HFFc6 (cell line): ENCODE results near the gene UMAD1. TPM values are rescaled to one million over a fixed set of nuclear protein-coding genes. Genes with fewer than 3 reads are reported as not detected.

Experiments used
- DNase-seq: peaks from one replicate; pipeline ENCODE4 v3.0.0-alpha.2; 2018
- H3K27ac Mint-ChIP-seq: 2 replicates; pipeline ENCODE4 v1.8.0; 2020; ENCODE audit warnings: mild to moderate bottlenecking, mixed read lengths
- H3K27me3 Mint-ChIP-seq: 2 replicates; pipeline ENCODE4 v1.8.0; 2021; ENCODE audit warnings: mild to moderate bottlenecking, moderate library complexity, mixed read lengths; ENCODE audit not compliant: insufficient read depth
- H3K36me3 Mint-ChIP-seq: 2 replicates; pipeline ENCODE4 v1.8.0; 2021; ENCODE audit warnings: low read depth, mixed read lengths
- H3K4me1 Mint-ChIP-seq: 2 replicates; pipeline ENCODE4 v1.8.0; 2020; ENCODE audit warnings: low read depth, mixed read lengths
- H3K4me3 Mint-ChIP-seq: 2 replicates; pipeline ENCODE4 v1.8.0; 2020; ENCODE audit warnings: mild to moderate bottlenecking, moderate library complexity, mixed read lengths
- H3K9me3 Mint-ChIP-seq: 2 replicates; pipeline ENCODE4 v1.8.0; 2020; ENCODE audit warnings: mild to moderate bottlenecking, mixed read lengths
- CTCF ChIP-seq: fragments of 200-600 bp; sonication (generic); IDR thresholded peaks from 2 replicates; pipeline ENCODE4 v1.5.0; 2021; ENCODE audit warnings: antibody characterized with exemption, mild to moderate bottlenecking
- total RNA-seq, 6 experiments: library from RNA; stranded (reverse); fragmentation: NEBNext Ultra II Directional; extraction: Animal tissue kit (Norgen Biotek cat#: 25700); gene quantifications; 2 replicates in 1 of 6; 3 replicates in 5 of 6; pipeline ENCODE4 v1.2.3, GENCODE V29; 2021

UMAD1 gene
- total RNA-seq, 6 experiments from 2014 or later, result 11.6 to 14.6 (median 12.1) TPM

- no peak for TF ChIP-seq CTCF
- no peaks in the 10 kb centered on the region for H3K36me3 Mint-ChIP-seq
- no peaks in the 10 kb centered on the region; the same call in 1 of the 2 replicates for H3K27me3 Mint-ChIP-seq
- H3K4me3 Mint-ChIP-seq, result no peak overlapping the region
- peaks cover 13% of the 10 kb centered on the region for H3K4me1 Mint-ChIP-seq
- no peak overlapping the region for H3K27ac Mint-ChIP-seq
- no peak for DNase-seq
- no peaks in the 10 kb centered on the region for H3K9me3 Mint-ChIP-seq
Measured at GRCh38 chr7:7786595-7786994, 146.0 kb downstream of the UMAD1 start.

- no peak overlapping the region for H3K4me3 Mint-ChIP-seq
- TF ChIP-seq CTCF, result no peak
- no peaks in the 10 kb centered on the region for H3K36me3 Mint-ChIP-seq
- no peak overlapping the region for H3K27ac Mint-ChIP-seq
- no peaks in the 10 kb centered on the region for H3K9me3 Mint-ChIP-seq
- H3K27me3 Mint-ChIP-seq, result no peaks in the 10 kb centered on the region; the same call in 1 of the 2 replicates
- no peak for DNase-seq
- H3K4me1 Mint-ChIP-seq, result peaks cover 36% of the 10 kb centered on the region
Measured at GRCh38 chr7:7789551-7789988, 149.0 kb downstream of the UMAD1 start.

- no peak for DNase-seq
- Mint-ChIP-seq H3K27ac (no peak overlapping the region), H3K4me3 (no peak overlapping the region), H3K27me3 (no peaks in the 10 kb centered on the region; the same call in 1 of the 2 replicates), H3K4me1 (peaks cover 40% of the 10 kb centered on the region), H3K36me3 (no peaks in the 10 kb centered on the region), H3K9me3 (no peaks in the 10 kb centered on the region)
- TF ChIP-seq CTCF, result no peak
Measured at GRCh38 chr7:7790041-7790741, 149.6 kb downstream of the UMAD1 start.

DNA sequence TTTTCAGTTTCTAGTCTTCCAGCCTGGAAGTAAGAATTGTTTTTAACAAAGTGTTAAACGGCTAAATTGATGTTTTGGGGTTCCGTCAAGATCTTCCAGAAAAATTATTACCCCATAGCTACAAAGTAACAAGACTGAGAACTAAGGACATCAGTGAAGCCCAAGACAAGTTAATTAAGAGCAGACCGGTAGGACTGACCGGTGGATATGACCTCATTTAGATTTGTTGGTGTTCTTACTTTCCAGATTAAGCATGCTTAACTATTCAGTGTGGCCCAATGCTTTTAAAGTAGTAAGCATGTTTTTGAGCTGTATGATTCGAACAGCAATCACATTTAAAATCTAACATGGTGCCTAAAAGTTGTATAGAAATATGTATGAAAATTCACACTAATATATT is 151.0 kb downstream of the UMAD1 start:
- TF ChIP-seq CTCF, result no peak
- Mint-ChIP-seq H3K27me3 (no peaks in the 10 kb centered on the region; the same call in 1 of the 2 replicates), H3K27ac (no peak overlapping the region), H3K4me1 (peaks cover 54% of the 10 kb centered on the region), H3K4me3 (no peak overlapping the region), H3K36me3 (peaks cover 2% of the 10 kb centered on the region), H3K9me3 (peaks cover under 1% of the 10 kb centered on the region; the same call in 1 of the 2 replicates)
- DNase-seq, result no peak

DNA sequence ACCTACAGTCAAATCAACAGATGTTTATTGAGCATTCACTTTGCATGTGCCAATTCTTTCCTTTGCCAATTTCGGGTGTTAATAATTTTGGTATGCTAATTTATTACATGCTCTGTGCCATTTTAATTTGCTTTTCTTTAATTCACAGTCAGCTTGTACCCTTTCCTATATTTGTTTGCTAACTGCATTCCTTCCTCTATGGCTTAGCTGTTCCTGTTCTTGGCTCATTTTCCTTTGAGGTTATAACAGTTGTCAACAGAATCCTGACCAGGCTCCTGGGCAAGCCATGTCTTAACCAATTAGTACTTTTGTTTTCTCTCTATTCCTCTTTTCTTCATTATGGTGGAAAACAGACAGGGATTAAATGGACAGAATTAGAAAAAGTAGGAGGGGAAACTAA is 151.5 kb downstream of the UMAD1 start:
- H3K27me3 Mint-ChIP-seq, result no peaks in the 10 kb centered on the region
- H3K4me1 Mint-ChIP-seq, result peaks cover 58% of the 10 kb centered on the region
- no peak for DNase-seq
- no peak overlapping the region for H3K27ac Mint-ChIP-seq
- peaks cover 7% of the 10 kb centered on the region for H3K36me3 Mint-ChIP-seq
- H3K9me3 Mint-ChIP-seq, result peaks cover 4% of the 10 kb centered on the region; the same call in 1 of the 2 replicates
- TF ChIP-seq CTCF, result no peak
- H3K4me3 Mint-ChIP-seq, result no peak overlapping the region
